ENCODE measurements around the gene GTF3A.
A peak's percentile ranks its signal among the peaks of the same experiment; 100 is the strongest.

GTF3A gene

GRCh38 chr13:27466513-27466912 lies 42.1 kb downstream of the GTF3A start:
- in situ Hi-C loops (cut with MboI; ENCODE audit: low sequenced_read_pairs, unreplicated experiment): no loop called here
- no peak for DNase-seq (ENCODE audit: low spot score)
- TF ChIP-seq CTCF (IDR thresholded peaks at IDR 0.05; ENCODE audit: borderline replicate concordance, control extremely low read depth, extremely low read depth, insufficient read depth, missing control alignments): no peak

- DNase-seq (ENCODE audit: low spot score): no peak
- in situ Hi-C loops (cut with MboI; ENCODE audit: low sequenced_read_pairs, unreplicated experiment): no loop called here
- no peak for TF ChIP-seq CTCF (IDR thresholded peaks at IDR 0.05; ENCODE audit: borderline replicate concordance, control extremely low read depth, extremely low read depth, insufficient read depth, missing control alignments)
Measured at GRCh38 chr13:27470075-27470820, 45.8 kb downstream of the GTF3A start.

- in situ Hi-C loops (cut with MboI; ENCODE audit: low sequenced_read_pairs, unreplicated experiment): no loop called here
- no peak for TF ChIP-seq CTCF (IDR thresholded peaks at IDR 0.05; ENCODE audit: borderline replicate concordance, control extremely low read depth, extremely low read depth, insufficient read depth, missing control alignments)
- DNase-seq (ENCODE audit: low spot score): no peak
Measured at GRCh38 chr13:27472441-27472840, 48.0 kb downstream of the GTF3A start.

- no peak for TF ChIP-seq CTCF (IDR thresholded peaks at IDR 0.05; ENCODE audit: borderline replicate concordance, control extremely low read depth, extremely low read depth, insufficient read depth, missing control alignments)
- in situ Hi-C loops (cut with MboI; ENCODE audit: low sequenced_read_pairs, unreplicated experiment): no loop called here
- DNase-seq (ENCODE audit: low spot score): no peak
Measured at GRCh38 chr13:27472941-27473340, 48.5 kb downstream of the GTF3A start.

GRCh38 chr13:27474751-27475268 lies 50.4 kb downstream of the GTF3A start:
- no peak for TF ChIP-seq CTCF (IDR thresholded peaks at IDR 0.05; ENCODE audit: borderline replicate concordance, control extremely low read depth, extremely low read depth, insufficient read depth, missing control alignments)
- in situ Hi-C loops (cut with MboI; ENCODE audit: low sequenced_read_pairs, unreplicated experiment): no loop called here

GRCh38 chr13:27476943-27477703 lies 52.7 kb downstream of the GTF3A start:
- in situ Hi-C loops (cut with MboI; ENCODE audit: low sequenced_read_pairs, unreplicated experiment): no loop called here
- peak; percentile 52 for DNase-seq (ENCODE audit: low spot score)
- TF ChIP-seq CTCF (IDR thresholded peaks at IDR 0.05; ENCODE audit: borderline replicate concordance, control extremely low read depth, extremely low read depth, insufficient read depth, missing control alignments): no peak

More at GRCh38 chr13:27474751-27475268, 50.4 kb downstream of the GTF3A start:
- DNase-seq (ENCODE audit: low spot score): no peak

Measured in GM13976 (cell line).